Gastroesophageal sphincter (tissue), 4 donors: ENCODE measurements around the gene TMEM229A. TPM values are rescaled to one million over a fixed set of nuclear protein-coding genes. Genes with fewer than 3 reads are reported as not detected.
"Not testable (repeated sequence)": the region's sequence is repeated elsewhere in the genome, so short reads cannot be mapped to it uniquely, and the experiment has no call there.

Experiments
- ATAC-seq: fragments of 150-250 bp; one replicate; pipeline ENCODE4 v1.9.1; 2016; ENCODE audit warnings: mild to moderate bottlenecking, moderate library complexity
- H3K27ac ChIP-seq, 4 donors: fragments of 200-600 bp; sonication (generic) in 3 of 4; 1 replicate in 3 of 4; 2 replicates in 1 of 4; pipeline ENCODE4 v1.5.1; 2016 to 2019
- H3K27me3 ChIP-seq: fragments of 200-600 bp; sonication (generic); one replicate; pipeline ENCODE4 v1.5.1; 2019
- H3K36me3 ChIP-seq, 2 donors: fragments of 200-600 bp; sonication (generic); one replicate each; pipeline ENCODE4 v1.5.1; 2019; ENCODE audit warnings: control low read depth in 1 of 2
- H3K4me1 ChIP-seq, 3 donors: fragments of 200-600 bp; sonication (generic); 1 replicate in 2 of 3; 2 replicates in 1 of 3; pipeline ENCODE4 v1.5.1; 2016 to 2019; ENCODE audit warnings: control low read depth in 2 of 3
- H3K4me3 ChIP-seq, 2 donors: fragments of 200-600 bp; sonication (generic); one replicate each; pipeline ENCODE4 v1.5.1; 2019; ENCODE audit warnings: mild to moderate bottlenecking in 1 of 2, moderate library complexity in 1 of 2
- H3K9me3 ChIP-seq, 3 donors: fragments of 200-600 bp; sonication (generic); one replicate each; pipeline ENCODE4 v1.5.1; 2017 to 2019; ENCODE audit warnings: control low read depth in 2 of 3
- CTCF ChIP-seq, 4 experiments: fragments of 200-600 bp in 2 of 4; fragments of 450-650 bp in 2 of 4; sonication (generic) in 1 of 4; IDR thresholded peaks; one replicate each; pipeline ENCODE4 v1.5.1; 2017 to 2019; ENCODE audit warnings: antibody characterized with exemption in 4 of 4, mild to moderate bottlenecking in 2 of 4, moderate library complexity in 2 of 4
- EP300 ChIP-seq: sonication (generic); formaldehyde crosslinking; IDR thresholded peaks from one replicate; pipeline ENCODE4 v1.6.1; 2017; ENCODE audit warnings: antibody characterized with exemption, mild to moderate bottlenecking
- POLR2A ChIP-seq, 2 donors: fragments of 450-650 bp; IDR thresholded peaks; one replicate each; pipeline ENCODE4 v1.6.1; 2017; ENCODE audit warnings: antibody characterized with exemption in 2 of 2, mild to moderate bottlenecking in 2 of 2, moderate library complexity in 1 of 2
- POLR2AphosphoS5 ChIP-seq: sonication (generic); formaldehyde crosslinking; IDR thresholded peaks from one replicate; pipeline ENCODE4 v1.6.1; 2017; ENCODE audit warnings: antibody characterized with exemption
- WGBS, 2 donors: methylation state at CpG; one replicate each; pipeline ENCODE4 v1.1.5; 2018; ENCODE audit warnings: low coverage in 1 of 2; 5-methylcytosine and 5-hydroxymethylcytosine counted together
- total RNA-seq, 4 donors: library from RNA; depleted of rRNA; stranded (reverse); fragments of >200 nt; gene quantifications; one replicate each; pipeline ENCODE4 v1.1.0, GENCODE V29; 2016

Gene TMEM229A
- total RNA-seq, 4 donors from 2014 or later, result 0.23 to 0.62 (median 0.54) TPM; not detected in 1

- H3K4me1 ChIP-seq, result no peaks in the 10 kb centered on the region
- H3K9me3 ChIP-seq, result no peaks in the 10 kb centered on the region
- TF ChIP-seq EP300, result no peak
- TF ChIP-seq CTCF (IDR thresholded peaks at IDR 0.05), result no peak
- no peaks in the 10 kb centered on the region for H3K36me3 ChIP-seq
- no peak overlapping the region for H3K27ac ChIP-seq
- 61 to 79% methylated on average over 2 of the region's 2 CpGs for WGBS, 2 donors
- H3K27me3 ChIP-seq, result no peaks in the 10 kb centered on the region
- ATAC-seq, result no peak
- no peak overlapping the region for H3K4me3 ChIP-seq
Observed at GRCh38 chr7:124041439-124041838, 8.6 kb upstream of the TMEM229A start.

GRCh38 chr7:124037902-124038301 lies 5.0 kb upstream of the TMEM229A start:
- not testable (repeated sequence) for ATAC-seq, H3K4me3 ChIP-seq, H3K9me3 ChIP-seq, H3K27me3 ChIP-seq, H3K4me1 ChIP-seq, H3K27ac ChIP-seq, H3K36me3 ChIP-seq
- 60 to 82% methylated on average over 2 to 5 of the region's 5 CpGs for WGBS, 2 donors

- WGBS, 2 donors, result 87 to 89% methylated on average over 3 of the region's 3 CpGs
- H3K27ac ChIP-seq, result no peak overlapping the region
- peaks cover 0 to 22% (median 7%) of the 10 kb centered on the region in 3 donors for H3K4me1 ChIP-seq
- TF ChIP-seq CTCF (IDR thresholded peaks at IDR 0.05) (no peak), POLR2AphosphoS5 (no peak), POLR2A (IDR thresholded peaks at IDR 0.05) (no peak), EP300 (no peak)
- H3K27me3 ChIP-seq, result peaks cover 27% of the 10 kb centered on the region
- H3K9me3 ChIP-seq, result no peaks in the 10 kb centered on the region
- ATAC-seq, result no peak
- no peak overlapping the region for H3K4me3 ChIP-seq
- H3K36me3 ChIP-seq, result no peaks in the 10 kb centered on the region
Observed at GRCh38 chr7:124035706-124036105, 2.8 kb upstream of the TMEM229A start.

GRCh38 chr7:124034754-124035100 lies 1.9 kb upstream of the TMEM229A start:
- peaks cover 0 to 22% (median 7%) of the 10 kb centered on the region in 3 donors for H3K4me1 ChIP-seq
- WGBS, 2 donors, result 94 to 100% methylated on average over 1 of the region's 1 CpG

GRCh38 chr7:124033807-124034753 lies 1.2 kb upstream of the TMEM229A start:
- Histone ChIP-seq H3K4me1 (peaks cover 0 to 22% (median 7%) of the 10 kb centered on the region in 3 donors), H3K27me3 (peaks cover 41% of the 10 kb centered on the region), H3K4me3 (peak overlapping the region in 1 of 2 donors; percentile 60), H3K36me3 (no peaks in the 10 kb centered on the region), H3K27ac (peak overlapping the region in 1 of 4 donors; percentile 62), H3K9me3 (no peaks in the 10 kb centered on the region)
- TF ChIP-seq CTCF (IDR thresholded peaks at IDR 0.05), result no peak
- TF ChIP-seq EP300, result no peak
- no peak for TF ChIP-seq POLR2A (IDR thresholded peaks at IDR 0.05)
- TF ChIP-seq POLR2AphosphoS5, result no peak
- no peak for ATAC-seq
- 42 to 69% methylated on average over 6 to 16 of the region's 16 CpGs for WGBS, 2 donors

More at GRCh38 chr7:124034754-124035100, 1.9 kb upstream of the TMEM229A start:
- ATAC-seq, result no peak
- no peaks in the 10 kb centered on the region for H3K9me3 ChIP-seq
- no peak overlapping the region for H3K27ac ChIP-seq
- peaks cover 37% of the 10 kb centered on the region for H3K27me3 ChIP-seq
- no peaks in the 10 kb centered on the region for H3K36me3 ChIP-seq
- TF ChIP-seq POLR2AphosphoS5 (no peak), POLR2A (IDR thresholded peaks at IDR 0.05) (no peak), CTCF (IDR thresholded peaks at IDR 0.05) (no peak)
- H3K4me3 ChIP-seq, result no peak overlapping the region
